OCI-LY3 (cell line): Measurements from ENCODE around the gene EML1.

Experiments used
- CTCF ChIP-seq: fragments of 200-600, 300-600 bp; sonication (generic); IDR thresholded peaks from 2 replicates; pipeline ENCODE4 v1.5.1; 2014; ENCODE audit warnings: antibody characterized with exemption, low read length, low read depth
- EZH2phosphoT487 ChIP-seq: fragments of 200-600 bp; shearing (Covaris generic); IDR thresholded peaks from 2 replicates; pipeline ENCODE4 v1.6.1; 2018; ENCODE audit warnings: antibody characterized with exemption, mixed run types, low read depth

DNA sequence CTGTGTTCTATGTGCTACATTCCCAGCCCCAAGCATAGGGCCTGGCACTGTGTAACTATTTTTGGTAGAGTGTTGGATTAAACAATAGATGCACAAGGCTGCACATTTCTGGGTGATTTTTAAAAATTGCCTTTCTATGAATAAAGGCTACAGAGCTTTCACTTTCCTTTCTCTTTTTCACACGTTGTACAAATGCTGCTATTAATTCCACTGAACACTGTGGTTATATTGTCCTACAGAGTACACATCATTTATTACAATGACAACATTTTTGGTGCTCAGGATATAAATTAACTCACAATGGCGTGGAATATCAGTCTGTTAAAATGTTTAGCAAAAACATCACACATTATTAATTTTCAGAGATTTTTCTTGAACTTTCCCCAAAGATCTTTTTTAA is 3.6 kb upstream of the EML1 start:
- TF ChIP-seq CTCF (no peak), EZH2phosphoT487 (no peak)
